Anterior cingulate cortex (tissue), 58 donors: ENCODE measurements around the gene TMEM217.

Source experiments
- DNase-seq, 58 donors: peaks; one replicate each; lab custom pipeline; 2025; lab: John Stamatoyannopoulos, UW

The TMEM217 gene

GRCh38 chr6:37171970-37172812 is 85.8 kb downstream of the TMEM217 start:
- peak; percentile 18 to 92 (median 79) for DNase-seq

DNA sequence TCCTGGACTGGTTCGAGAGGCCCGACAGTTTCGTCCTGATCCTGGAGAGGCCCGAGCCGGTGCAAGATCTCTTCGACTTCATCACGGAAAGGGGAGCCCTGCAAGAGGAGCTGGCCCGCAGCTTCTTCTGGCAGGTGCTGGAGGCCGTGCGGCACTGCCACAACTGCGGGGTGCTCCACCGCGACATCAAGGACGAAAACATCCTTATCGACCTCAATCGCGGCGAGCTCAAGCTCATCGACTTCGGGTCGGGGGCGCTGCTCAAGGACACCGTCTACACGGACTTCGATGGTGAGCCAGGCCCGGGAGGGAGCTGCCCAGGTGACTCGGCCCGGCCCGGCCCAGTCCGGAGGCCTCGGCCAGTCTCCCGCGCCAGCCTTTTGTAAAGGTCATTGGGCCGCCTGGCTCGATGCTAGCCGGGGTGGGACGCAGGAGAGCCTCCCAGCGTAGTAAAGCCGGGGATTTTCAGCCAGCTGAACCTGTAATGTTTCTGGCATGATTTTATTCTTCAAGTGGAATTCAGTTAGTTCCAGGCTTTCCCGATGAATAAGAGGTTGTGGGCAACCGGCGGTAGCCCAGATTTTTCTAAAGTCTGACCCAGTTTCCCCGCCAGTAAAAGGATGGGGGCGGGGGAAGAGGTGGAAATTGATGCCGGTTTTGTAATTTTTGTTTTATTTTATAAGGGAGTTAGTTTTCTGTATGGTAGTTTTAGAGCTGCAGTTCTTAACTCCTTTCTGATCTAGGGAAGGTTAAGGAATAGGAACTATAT is 86.6 kb downstream of the TMEM217 start:
- peak in 53 of 58 donors; percentile 8 to 73 (median 41) for DNase-seq

DNA sequence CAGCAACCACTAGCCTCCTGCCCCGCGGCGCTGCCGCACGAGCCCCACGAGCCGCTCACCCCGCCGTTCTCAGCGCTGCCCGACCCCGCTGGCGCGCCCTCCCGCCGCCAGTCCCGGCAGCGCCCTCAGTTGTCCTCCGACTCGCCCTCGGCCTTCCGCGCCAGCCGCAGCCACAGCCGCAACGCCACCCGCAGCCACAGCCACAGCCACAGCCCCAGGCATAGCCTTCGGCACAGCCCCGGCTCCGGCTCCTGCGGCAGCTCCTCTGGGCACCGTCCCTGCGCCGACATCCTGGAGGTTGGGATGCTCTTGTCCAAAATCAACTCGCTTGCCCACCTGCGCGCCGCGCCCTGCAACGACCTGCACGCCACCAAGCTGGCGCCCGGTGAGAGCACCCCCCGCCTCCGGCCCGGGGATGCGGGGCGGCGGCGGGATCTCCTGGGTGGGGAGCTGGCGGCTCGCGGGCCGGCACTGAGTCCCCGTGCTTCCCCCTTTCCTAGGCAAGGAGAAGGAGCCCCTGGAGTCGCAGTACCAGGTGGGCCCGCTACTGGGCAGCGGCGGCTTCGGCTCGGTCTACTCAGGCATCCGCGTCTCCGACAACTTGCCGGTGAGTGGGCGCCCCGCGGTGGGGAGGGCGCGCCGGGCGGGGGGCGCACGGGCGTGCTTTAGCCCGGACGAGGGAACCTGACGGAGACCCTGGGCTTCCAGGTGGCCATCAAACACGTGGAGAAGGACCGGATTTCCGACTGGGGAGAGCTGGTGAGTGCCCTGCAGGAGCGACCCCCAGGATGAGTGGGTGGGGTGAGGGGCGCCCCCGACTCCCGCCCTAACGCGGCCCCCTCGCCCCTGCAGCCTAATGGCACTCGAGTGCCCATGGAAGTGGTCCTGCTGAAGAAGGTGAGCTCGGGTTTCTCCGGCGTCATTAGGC is 87.4 kb downstream of the TMEM217 start:
- DNase-seq = peak in 40 of 58 donors; percentile 11 to 72 (median 49)

GRCh38 chr6:37169496-37170272 is 88.3 kb downstream of the TMEM217 start, which contains the start of gene PIM1:
TSS of gene PIM1 (plus strand) at chr6:37170152. CDS start at chr6:37170576, 424 bp downstream.
- peak; percentile 46 to 99 (median 98) for DNase-seq

DNA sequence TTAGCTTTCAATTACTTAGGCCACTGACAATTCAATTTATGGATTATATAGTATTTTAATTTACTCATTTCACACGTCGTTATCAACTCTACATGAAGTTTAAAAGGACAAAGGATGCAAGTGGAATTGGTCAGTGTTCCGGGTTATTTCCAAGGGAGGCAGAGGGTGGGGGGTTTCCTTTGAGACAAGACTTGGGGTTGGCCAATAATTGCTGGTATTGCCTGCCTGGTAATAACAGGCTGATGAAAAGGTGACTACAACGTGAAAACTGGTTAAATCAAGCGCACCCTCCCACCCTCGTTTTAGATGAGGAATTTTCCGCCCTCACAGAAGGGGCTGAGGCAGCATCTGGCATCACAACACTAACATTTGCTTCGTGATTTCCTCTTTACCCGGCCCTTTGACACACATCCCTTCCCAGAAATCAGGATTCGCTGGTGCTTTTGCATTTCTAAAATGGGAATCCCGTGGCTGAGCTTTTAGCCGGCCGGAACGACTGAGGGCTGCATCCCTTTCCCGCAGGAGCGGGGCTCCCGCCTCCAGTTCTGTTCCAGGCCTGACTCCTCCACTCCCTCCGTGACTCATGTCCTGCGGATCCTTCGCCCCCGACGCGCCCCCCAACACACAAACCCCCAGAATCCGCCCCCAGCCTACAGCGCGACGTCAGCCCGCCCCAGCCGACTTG is 89.0 kb downstream of the TMEM217 start:
- DNase-seq = peak in 28 of 58 donors; percentile 13 to 78 (median 52)

DNA sequence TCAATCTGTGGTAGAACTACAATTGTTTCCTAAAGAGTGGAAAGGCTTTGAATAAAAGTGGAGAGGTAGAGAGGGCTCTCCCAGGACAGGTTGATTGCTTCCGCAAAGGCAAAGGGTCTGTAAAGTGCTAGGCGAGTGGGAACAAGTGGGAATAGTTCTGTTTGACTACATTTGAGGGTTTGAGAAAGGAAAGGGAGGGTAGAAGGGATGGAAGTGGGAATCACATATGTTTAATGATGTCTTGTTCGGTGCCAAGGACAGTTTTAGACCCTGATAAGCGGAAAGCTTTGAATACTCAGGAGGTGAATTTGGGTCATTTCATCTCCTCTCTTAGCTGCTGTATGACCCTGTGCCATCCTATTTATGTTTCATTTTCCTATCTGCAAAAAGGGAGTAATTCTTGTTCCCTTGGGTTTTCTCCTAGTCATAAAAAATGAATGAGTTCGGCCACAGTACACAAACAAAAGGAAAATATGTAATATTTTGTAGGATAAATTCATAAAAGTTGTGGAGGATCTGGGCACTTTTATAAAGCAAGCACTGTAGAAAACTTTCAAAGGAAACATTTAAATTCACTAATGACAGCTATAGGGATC is 89.7 kb downstream of the TMEM217 start:
- no peak for DNase-seq

DNA sequence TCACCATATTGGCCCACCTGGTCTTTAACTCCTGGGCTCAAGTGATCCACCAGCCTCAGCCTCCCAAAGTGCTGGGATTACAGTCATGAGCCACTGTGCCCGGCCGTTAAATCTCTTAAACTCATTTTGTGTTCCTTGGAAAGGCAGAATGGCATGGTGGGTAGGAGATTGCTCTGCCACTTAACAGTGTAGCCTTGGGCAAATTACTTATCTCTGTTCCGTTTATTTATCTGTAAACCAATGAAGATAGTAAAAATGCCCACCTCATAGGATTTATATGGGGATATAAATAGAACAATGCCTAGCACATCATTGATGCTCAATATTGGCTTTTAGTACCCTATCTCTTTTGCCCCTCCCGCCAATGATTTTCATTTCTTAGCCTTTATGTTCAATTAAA is 95.2 kb downstream of the TMEM217 start:
- DNase-seq = no peak
